ENCODE data around the gene LAMA3.

DNA sequence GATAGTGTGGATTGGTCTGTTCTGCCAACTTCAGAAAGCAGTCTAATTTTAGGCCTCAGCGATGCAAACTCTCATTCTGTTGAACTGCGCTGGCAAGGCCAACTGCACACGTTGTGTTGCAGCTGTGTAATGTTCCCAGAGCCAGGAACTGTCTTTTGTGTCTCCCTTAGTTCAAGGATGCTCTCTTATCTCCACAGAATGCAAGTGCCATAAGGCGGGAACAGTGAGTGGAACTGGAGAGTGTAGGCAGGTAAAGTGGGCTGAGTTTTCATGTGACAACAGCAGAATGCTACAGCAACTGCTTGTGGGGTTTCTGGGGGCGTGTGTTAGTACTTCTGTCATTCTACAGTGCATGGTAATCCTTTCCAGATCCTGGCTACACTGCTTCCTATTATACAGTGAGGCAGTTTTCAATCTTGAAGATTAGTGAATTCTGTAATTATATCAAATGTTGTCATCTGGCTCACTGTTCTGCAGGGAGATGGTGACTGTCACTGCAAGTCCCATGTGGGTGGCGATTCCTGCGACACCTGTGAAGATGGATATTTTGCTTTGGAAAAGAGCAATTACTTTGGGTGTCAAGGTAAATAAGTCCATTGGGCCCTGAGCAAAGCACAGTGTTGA lies 125.8 kb downstream of the LAMA3 start:
- no peak for TF ChIP-seq POLR2A (IDR thresholded peaks at IDR 0.05)
- TF ChIP-seq, protein P1, sequence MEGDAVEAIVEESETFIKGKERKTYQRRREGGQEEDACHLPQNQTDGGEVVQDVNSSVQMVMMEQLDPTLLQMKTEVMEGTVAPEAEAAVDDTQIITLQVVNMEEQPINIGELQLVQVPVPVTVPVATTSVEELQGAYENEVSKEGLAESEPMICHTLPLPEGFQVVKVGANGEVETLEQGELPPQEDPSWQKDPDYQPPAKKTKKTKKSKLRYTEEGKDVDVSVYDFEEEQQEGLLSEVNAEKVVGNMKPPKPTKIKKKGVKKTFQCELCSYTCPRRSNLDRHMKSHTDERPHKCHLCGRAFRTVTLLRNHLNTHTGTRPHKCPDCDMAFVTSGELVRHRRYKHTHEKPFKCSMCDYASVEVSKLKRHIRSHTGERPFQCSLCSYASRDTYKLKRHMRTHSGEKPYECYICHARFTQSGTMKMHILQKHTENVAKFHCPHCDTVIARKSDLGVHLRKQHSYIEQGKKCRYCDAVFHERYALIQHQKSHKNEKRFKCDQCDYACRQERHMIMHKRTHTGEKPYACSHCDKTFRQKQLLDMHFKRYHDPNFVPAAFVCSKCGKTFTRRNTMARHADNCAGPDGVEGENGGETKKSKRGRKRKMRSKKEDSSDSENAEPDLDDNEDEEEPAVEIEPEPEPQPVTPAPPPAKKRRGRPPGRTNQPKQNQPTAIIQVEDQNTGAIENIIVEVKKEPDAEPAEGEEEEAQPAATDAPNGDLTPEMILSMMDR (IDR thresholded peaks at IDR 0.05 in 8 of 11, conservative IDR thresholded peaks at IDR 0.05 in 3 of 11) = no peak

All from spleen (tissue), 7 donors.